B cell (primary cell): Measurements from ENCODE around the gene PRR16. TPM values are rescaled to one million over a fixed set of nuclear protein-coding genes. Genes with fewer than 3 reads are reported as not detected.

Experiments
- ATAC-seq: fragments of 200-7000 bp; cut with Tn5 transposase; one replicate; pipeline ENCODE4 v1.10.0; 2021; ENCODE audit warnings: low read depth, mild to moderate bottlenecking, moderate number of reproducible peaks, moderate library complexity
- CTCF ChIA-PET: fragments of 350-600 bp; sonication (Branson Sonifier 250); formaldehyde crosslinking; loops from one replicate; lab custom pipeline; 2021; ENCODE audit warnings: antibody characterized with exemption, inconsistent platforms; lab: Charles Lee
- POLR2A ChIA-PET: fragments of 350-600 bp; sonication (Branson Sonifier 250); formaldehyde crosslinking; loops from one replicate; lab custom pipeline; 2021; ENCODE audit warnings: antibody characterized with exemption; lab: Charles Lee
- DNase-seq: peaks from one replicate; pipeline ENCODE4 v3.0.0; 2013
- H2AFZ ChIP-seq: 2 replicates; pipeline ENCODE4 v1.6.1; 2012; ENCODE audit warnings: mild to moderate bottlenecking, low read depth, low read length; ENCODE audit not compliant: insufficient read depth, poor library complexity, severe bottlenecking
- H3K27ac ChIP-seq, 2 donors: 1 replicate in 1 of 2; 2 replicates in 1 of 2; pipeline ENCODE4 v1.5.1; 2012 to 2013; ENCODE audit warnings: low read length in 2 of 2, mild to moderate bottlenecking in 2 of 2, moderate library complexity in 1 of 2
- H3K27me3 ChIP-seq, 4 experiments: fragments of 200-600 bp in 1 of 4; sonication (generic) in 1 of 4; replicated peaks in 1 of 4; 1 replicate in 2 of 4; 2 replicates in 2 of 4; pipeline versions ENCODE4 v1.6.1 to v1.7.0; 2013 to 2016; ENCODE audit warnings: low read length in 3 of 4, mild to moderate bottlenecking in 2 of 4, mixed read lengths in 1 of 4, moderate library complexity in 1 of 4; ENCODE audit not compliant: insufficient read depth in 4 of 4, control insufficient read depth in 3 of 4; ENCODE audit errors: control extremely low read depth in 1 of 4
- H3K36me3 ChIP-seq, 2 experiments: replicated peaks in 1 of 2; 1 replicate in 1 of 2; 2 replicates in 1 of 2; pipeline versions ENCODE4 v1.6.1 to v1.7.1; 2013; ENCODE audit warnings: low read length in 1 of 2; ENCODE audit not compliant: insufficient read depth in 2 of 2, control insufficient read depth in 1 of 2; ENCODE audit errors: control extremely low read depth in 1 of 2, extremely low read depth in 1 of 2
- H3K4me1 ChIP-seq, 2 donors: fragments of 200-600 bp in 1 of 2; sonication (generic) in 1 of 2; 1 replicate in 1 of 2; 2 replicates in 1 of 2; pipeline versions ENCODE4 v1.5.1 to v1.6.1; 2013 to 2017; ENCODE audit warnings: low read length in 2 of 2; ENCODE audit not compliant: control insufficient read depth in 2 of 2, insufficient read depth in 2 of 2
- H3K4me2 ChIP-seq: replicated peaks from 2 replicates; pipeline ENCODE3; 2012; ENCODE audit warnings: mild to moderate bottlenecking, low read depth, low read length; ENCODE audit not compliant: poor library complexity, severe bottlenecking
- H3K4me3 ChIP-seq, 5 experiments: fragments of 200-600 bp in 1 of 5; sonication (generic) in 1 of 5; 1 replicate in 3 of 5; 2 replicates in 2 of 5; pipeline versions ENCODE4 v1.5.1 to v1.7.0; 2011 to 2016; ENCODE audit warnings: low read length in 4 of 5, mild to moderate bottlenecking in 4 of 5, low read depth in 2 of 5, control low read depth in 1 of 5, moderate library complexity in 1 of 5; ENCODE audit not compliant: insufficient read depth in 1 of 5; ENCODE audit errors: control extremely low read depth in 1 of 5, extremely low read depth in 1 of 5
- H3K79me2 ChIP-seq: fragments of 200-600 bp; sonication (generic); one replicate; pipeline ENCODE4 v1.6.0; 2016; ENCODE audit warnings: low read length; ENCODE audit not compliant: control insufficient read depth, insufficient read depth
- H3K9ac ChIP-seq: fragments of 200-600 bp; sonication (generic); 2 replicates; pipeline ENCODE4 v1.6.1; 2017; ENCODE audit warnings: mild to moderate bottlenecking, low read length, moderate library complexity
- H3K9me3 ChIP-seq, 3 donors: one replicate each; pipeline versions ENCODE4 v1.6.1 to v1.7.1; 2013; ENCODE audit warnings: low read length in 2 of 3; ENCODE audit not compliant: control insufficient read depth in 2 of 3, insufficient read depth in 1 of 3; ENCODE audit errors: control extremely low read depth in 1 of 3
- H4K20me1 ChIP-seq: 2 replicates; pipeline ENCODE4 v1.6.0; 2012; ENCODE audit warnings: mild to moderate bottlenecking, low read length; ENCODE audit not compliant: insufficient read depth, control insufficient read depth, poor library complexity, severe bottlenecking
- H3K27ac Mint-ChIP-seq: one replicate; pipeline ENCODE4 v1.8.0; 2021; ENCODE audit warnings: mixed read lengths
- H3K27me3 Mint-ChIP-seq: one replicate; pipeline ENCODE4 v1.8.0; 2021; ENCODE audit warnings: mixed read lengths
- H3K4me1 Mint-ChIP-seq: one replicate; pipeline ENCODE4 v1.8.0; 2021; ENCODE audit warnings: mixed read lengths
- H3K4me3 Mint-ChIP-seq: one replicate; pipeline ENCODE4 v1.8.0; 2021; ENCODE audit warnings: mixed read lengths
- H3K9me3 Mint-ChIP-seq: one replicate; pipeline ENCODE4 v1.8.0; 2022; ENCODE audit warnings: mixed read lengths; ENCODE audit not compliant: insufficient read depth
- EZH2 ChIP-seq: IDR thresholded peaks from 2 replicates; pipeline ENCODE4 v1.6.1; 2012; ENCODE audit warnings: borderline replicate concordance, low read depth, mild to moderate bottlenecking, moderate library complexity, low read length; ENCODE audit not compliant: insufficient read depth, poor library complexity, severe bottlenecking
- WGBS: methylation state at CpG from one replicate; pipeline ENCODE4 v1.1.5; 2013; ENCODE audit warnings: missing lambda C conversion rate; ENCODE audit not compliant: insufficient coverage; 5-methylcytosine and 5-hydroxymethylcytosine counted together
- intact Hi-C: fragments of 100-400 bp; cut with micrococcal nuclease; formaldehyde crosslinking; loops from one replicate; pipeline ENCODE4 v1.10.0; 2022
- polyA plus RNA-seq: library from polyadenylated mRNA; depleted of rRNA; stranded (reverse); fragments of >200 nt; gene quantifications from 2 replicates; pipeline ENCODE4 v1.2.3, GENCODE V29; 2012
- total RNA-seq, 2 donors: library from RNA; stranded (reverse); fragments of 120-200 nt in 1 of 2; gene quantifications; 1 replicate in 1 of 2; 2 replicates in 1 of 2; pipeline versions ENCODE4 v1.2.3 to v1.2.4, GENCODE V29; 2013 to 2022
- TF ChIP-seq, protein P1 (sequence below): fragments of 200-600 bp; IDR thresholded peaks from one replicate; pipeline ENCODE4 v1.8.0; 2022; ENCODE audit warnings: antibody characterized with exemption, mild to moderate bottlenecking

PRR16 gene
- total and polyA plus RNA-seq, 2 donors (not counting 1 experiment from before 2014, with no cell fraction given): 0.16 TPM; not detected in 1

DNA sequence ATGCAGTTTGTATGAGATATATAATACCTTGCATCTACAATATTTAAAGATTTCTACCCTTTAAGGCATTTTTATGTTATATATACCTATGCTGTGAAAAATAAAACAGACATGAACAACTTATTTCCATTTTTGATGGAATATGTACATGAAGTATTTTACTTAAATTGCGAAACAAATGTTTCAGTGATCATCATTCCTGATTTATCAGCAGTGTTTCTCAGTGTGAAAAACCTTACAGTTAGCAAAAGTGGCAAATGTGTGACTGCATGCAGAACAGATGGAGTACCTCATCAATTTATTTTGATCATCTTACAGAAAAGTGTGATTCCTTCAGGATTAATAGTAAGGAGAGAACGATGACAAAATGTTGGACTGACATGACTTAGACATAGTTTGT, 43.1 kb downstream of the PRR16 start:
- no peaks in the 10 kb centered on the region for H3K27me3 Mint-ChIP-seq
- H3K27ac ChIP-seq: no peak overlapping the region
- ATAC-seq (no peak), DNase-seq (no peak)
- H3K4me1 ChIP-seq: no peaks in the 10 kb centered on the region
- no peaks in the 10 kb centered on the region for H3K9me3 ChIP-seq
- no peaks in the 10 kb centered on the region for H3K4me1 Mint-ChIP-seq
- no peaks in the 10 kb centered on the region for H3K79me2 ChIP-seq
- no peak overlapping the region for H3K4me2 ChIP-seq
- no peak overlapping the region for H2AFZ ChIP-seq
- no peaks in the 10 kb centered on the region for H3K27me3 ChIP-seq
- H3K36me3 ChIP-seq: no peaks in the 10 kb centered on the region
- ChIA-PET POLR2A (no interaction called here), CTCF (no interaction called here)
- no peaks in the 10 kb centered on the region for H3K9me3 Mint-ChIP-seq
- no peak overlapping the region for H3K4me3 Mint-ChIP-seq
- WGBS: no CpG with 5 or more reads among the region's 2 CpGs
- TF ChIP-seq, protein P1, sequence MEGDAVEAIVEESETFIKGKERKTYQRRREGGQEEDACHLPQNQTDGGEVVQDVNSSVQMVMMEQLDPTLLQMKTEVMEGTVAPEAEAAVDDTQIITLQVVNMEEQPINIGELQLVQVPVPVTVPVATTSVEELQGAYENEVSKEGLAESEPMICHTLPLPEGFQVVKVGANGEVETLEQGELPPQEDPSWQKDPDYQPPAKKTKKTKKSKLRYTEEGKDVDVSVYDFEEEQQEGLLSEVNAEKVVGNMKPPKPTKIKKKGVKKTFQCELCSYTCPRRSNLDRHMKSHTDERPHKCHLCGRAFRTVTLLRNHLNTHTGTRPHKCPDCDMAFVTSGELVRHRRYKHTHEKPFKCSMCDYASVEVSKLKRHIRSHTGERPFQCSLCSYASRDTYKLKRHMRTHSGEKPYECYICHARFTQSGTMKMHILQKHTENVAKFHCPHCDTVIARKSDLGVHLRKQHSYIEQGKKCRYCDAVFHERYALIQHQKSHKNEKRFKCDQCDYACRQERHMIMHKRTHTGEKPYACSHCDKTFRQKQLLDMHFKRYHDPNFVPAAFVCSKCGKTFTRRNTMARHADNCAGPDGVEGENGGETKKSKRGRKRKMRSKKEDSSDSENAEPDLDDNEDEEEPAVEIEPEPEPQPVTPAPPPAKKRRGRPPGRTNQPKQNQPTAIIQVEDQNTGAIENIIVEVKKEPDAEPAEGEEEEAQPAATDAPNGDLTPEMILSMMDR: no peak
- no peak for TF ChIP-seq EZH2
- no peaks in the 10 kb centered on the region for H4K20me1 ChIP-seq
- H3K4me3 ChIP-seq: no peak overlapping the region
- H3K27ac Mint-ChIP-seq: no peak overlapping the region
- intact Hi-C loops: no loop called here
- no peak overlapping the region for H3K9ac ChIP-seq

DNA sequence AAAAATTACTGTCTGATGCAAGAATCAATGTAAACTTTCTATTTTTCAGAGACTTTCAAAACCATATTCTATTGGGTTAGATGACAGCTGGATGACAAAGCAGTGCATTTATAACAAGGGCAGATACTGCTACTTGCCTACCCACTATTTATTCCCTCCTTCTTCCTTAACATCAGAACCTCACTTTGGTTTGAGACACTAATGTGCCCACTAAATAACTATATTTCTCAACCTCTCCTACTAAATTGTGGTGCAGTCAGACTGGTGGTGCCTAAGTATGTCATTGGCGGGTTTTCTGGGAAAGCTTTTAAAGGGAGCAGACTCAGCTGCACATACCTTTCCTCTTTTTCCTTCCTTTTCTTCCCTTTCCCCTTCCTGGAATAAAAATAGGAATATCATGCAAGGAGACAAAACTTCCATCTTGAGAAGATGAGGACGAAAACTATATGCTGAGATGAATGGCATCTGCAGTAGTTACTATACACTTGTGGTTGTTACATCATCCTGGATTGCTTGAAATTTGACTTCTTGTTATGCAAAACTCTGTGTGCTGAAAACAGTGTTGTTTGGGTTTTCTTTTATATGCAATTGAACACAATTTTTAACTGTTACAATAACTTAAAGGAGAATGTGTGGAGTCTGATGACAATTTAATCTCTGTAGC, 43.8 kb downstream of the PRR16 start:
- no peaks in the 10 kb centered on the region for H4K20me1 ChIP-seq
- H3K79me2 ChIP-seq: no peaks in the 10 kb centered on the region
- intact Hi-C loops: no loop called here
- H3K4me3 Mint-ChIP-seq: no peak overlapping the region
- H2AFZ ChIP-seq: no peak overlapping the region
- H3K27me3 ChIP-seq: no peaks in the 10 kb centered on the region
- ChIA-PET CTCF (no interaction called here), POLR2A (no interaction called here)
- ATAC-seq (no peak), DNase-seq (no peak)
- H3K27ac ChIP-seq: no peak overlapping the region
- no peaks in the 10 kb centered on the region for H3K4me1 Mint-ChIP-seq
- no peaks in the 10 kb centered on the region for H3K9me3 Mint-ChIP-seq
- TF ChIP-seq EZH2: no peak
- TF ChIP-seq, protein P1: no peak
- no peaks in the 10 kb centered on the region for H3K27me3 Mint-ChIP-seq
- H3K4me1 ChIP-seq: no peaks in the 10 kb centered on the region
- WGBS: 60% methylated on average over 1 of the region's 2 CpGs
- no peak overlapping the region for H3K9ac ChIP-seq
- H3K36me3 ChIP-seq: no peaks in the 10 kb centered on the region
- H3K4me2 ChIP-seq: no peak overlapping the region
- H3K4me3 ChIP-seq: no peak overlapping the region
- H3K9me3 ChIP-seq: no peaks in the 10 kb centered on the region
- no peak overlapping the region for H3K27ac Mint-ChIP-seq
